IPS-15b (cell line): ENCODE measurements around the gene SMIM28.
"Not testable (repeated sequence)": the region's sequence is repeated elsewhere in the genome, so short reads cannot be mapped to it uniquely, and the experiment has no call there.

Experiments used
- H3K27me3 ChIP-seq: one replicate; pipeline ENCODE4 v1.6.1; 2013; ENCODE audit warnings: low read length; ENCODE audit not compliant: control insufficient read depth, insufficient read depth
- H3K36me3 ChIP-seq: one replicate; pipeline ENCODE4 v1.6.1; 2013; ENCODE audit warnings: low read length; ENCODE audit not compliant: control insufficient read depth, insufficient read depth
- H3K4me1 ChIP-seq: one replicate; pipeline ENCODE4 v1.6.1; 2013; ENCODE audit warnings: mild to moderate bottlenecking, low read length; ENCODE audit not compliant: control insufficient read depth, insufficient read depth
- H3K4me3 ChIP-seq: one replicate; pipeline ENCODE4 v1.5.1; 2013; ENCODE audit warnings: low read depth, low read length
- H3K9ac ChIP-seq: one replicate; pipeline ENCODE4 v1.6.1; 2013; ENCODE audit warnings: low read depth, mild to moderate bottlenecking, low read length
- H3K9me3 ChIP-seq: one replicate; pipeline ENCODE4 v1.6.1; 2013; ENCODE audit warnings: mild to moderate bottlenecking, low read length; ENCODE audit not compliant: control insufficient read depth, insufficient read depth

Gene SMIM28

GRCh38 chr6:138425256-138425655 lies 47.6 kb downstream of the SMIM28 start:
- not testable (repeated sequence) for H3K9me3 ChIP-seq

GRCh38 chr6:138426500-138427123 lies 48.9 kb downstream of the SMIM28 start:
- Histone ChIP-seq H3K9ac (no peak overlapping the region), H3K27me3 (no peaks in the 10 kb centered on the region), H3K4me3 (no peak overlapping the region), H3K9me3 (no peaks in the 10 kb centered on the region), H3K36me3 (peaks cover 6% of the 10 kb centered on the region), H3K4me1 (no peaks in the 10 kb centered on the region)

More at GRCh38 chr6:138425256-138425655, 47.6 kb downstream of the SMIM28 start:
- H3K9ac ChIP-seq, H3K4me1 ChIP-seq, H3K36me3 ChIP-seq, H3K4me3 ChIP-seq, H3K27me3 ChIP-seq: not testable (repeated sequence)

GRCh38 chr6:138427701-138428100 lies 50.0 kb downstream of the SMIM28 start:
- H3K27me3 ChIP-seq: no peaks in the 10 kb centered on the region
- H3K4me3 ChIP-seq: no peak overlapping the region
- H3K9me3 ChIP-seq: no peaks in the 10 kb centered on the region
- H3K4me1 ChIP-seq: no peaks in the 10 kb centered on the region
- no peak overlapping the region for H3K9ac ChIP-seq
- H3K36me3 ChIP-seq: peaks cover 8% of the 10 kb centered on the region

- no peak overlapping the region for H3K4me3 ChIP-seq
- H3K36me3 ChIP-seq: peaks cover 6% of the 10 kb centered on the region
- no peaks in the 10 kb centered on the region for H3K27me3 ChIP-seq
- H3K9me3 ChIP-seq: no peaks in the 10 kb centered on the region
- no peak overlapping the region for H3K9ac ChIP-seq
- H3K4me1 ChIP-seq: no peaks in the 10 kb centered on the region
Measured at GRCh38 chr6:138428944-138429598, 51.4 kb downstream of the SMIM28 start.

- Histone ChIP-seq H3K27me3 (no peaks in the 10 kb centered on the region), H3K4me3 (no peak overlapping the region), H3K9ac (no peak overlapping the region), H3K4me1 (no peaks in the 10 kb centered on the region), H3K36me3 (peaks cover 4% of the 10 kb centered on the region), H3K9me3 (no peaks in the 10 kb centered on the region)
Measured at GRCh38 chr6:138429761-138430160, 52.1 kb downstream of the SMIM28 start.

- Histone ChIP-seq H3K27me3 (no peaks in the 10 kb centered on the region), H3K9me3 (no peaks in the 10 kb centered on the region), H3K36me3 (peaks cover 4% of the 10 kb centered on the region), H3K4me1 (no peaks in the 10 kb centered on the region), H3K4me3 (no peak overlapping the region), H3K9ac (no peak overlapping the region)
Measured at GRCh38 chr6:138430361-138431145, 52.8 kb downstream of the SMIM28 start.

- H3K36me3 ChIP-seq: peaks cover 4% of the 10 kb centered on the region
Measured at GRCh38 chr6:138431256-138432062, 53.8 kb downstream of the SMIM28 start.

GRCh38 chr6:138432063-138432356 lies 54.3 kb downstream of the SMIM28 start:
- Histone ChIP-seq H3K9ac (no peak overlapping the region), H3K36me3 (peaks cover 4% of the 10 kb centered on the region), H3K9me3 (no peaks in the 10 kb centered on the region), H3K27me3 (no peaks in the 10 kb centered on the region), H3K4me3 (no peak overlapping the region), H3K4me1 (no peaks in the 10 kb centered on the region)

More at GRCh38 chr6:138431256-138432062, 53.8 kb downstream of the SMIM28 start:
- Histone ChIP-seq H3K9me3 (no peaks in the 10 kb centered on the region), H3K27me3 (no peaks in the 10 kb centered on the region), H3K4me1 (no peaks in the 10 kb centered on the region), H3K9ac (no peak overlapping the region), H3K4me3 (no peak overlapping the region)
